HEK293T (cell line): ENCODE measurements around the gene PMF1.

Experiments
- ELF4 ChIP-seq: fragments of 450-650 bp; IDR thresholded peaks from 2 replicates; pipeline ENCODE4 v1.6.1; 2017; ENCODE audit warnings: antibody characterized with exemption
- FOXA1 ChIP-seq: fragments of 450-650 bp; IDR thresholded peaks from 2 replicates; pipeline ENCODE4 v1.6.1; 2016; ENCODE audit warnings: mild to moderate bottlenecking
- SUZ12 ChIP-seq: fragments of 450-650 bp; IDR thresholded peaks from 2 replicates; pipeline ENCODE4 v1.6.1; 2016; ENCODE audit warnings: mild to moderate bottlenecking
- TARDBP ChIP-seq: fragments of 450-650 bp; IDR thresholded peaks from 2 replicates; pipeline ENCODE4 v1.6.1; 2016

DNA sequence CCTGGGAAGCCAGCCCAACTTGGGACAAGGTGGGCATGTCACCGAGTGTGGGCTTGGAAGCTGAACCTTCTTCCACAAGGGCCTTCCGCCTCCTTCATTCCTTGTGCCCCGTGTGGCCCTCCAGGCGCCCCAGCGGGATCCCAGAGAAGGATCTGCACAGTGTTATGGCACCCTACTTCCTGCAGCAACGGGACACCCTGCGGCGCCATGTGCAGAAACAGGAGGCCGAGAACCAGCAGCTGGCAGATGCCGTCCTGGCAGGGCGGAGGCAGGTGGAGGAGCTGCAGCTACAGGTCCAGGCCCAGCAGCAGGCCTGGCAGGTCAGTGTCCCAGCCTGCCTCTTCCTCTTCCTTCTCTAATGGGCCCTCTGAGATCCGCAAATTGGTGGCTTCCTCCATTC, 23.4 kb downstream of the PMF1 start:
- TF ChIP-seq TARDBP (no peak), FOXA1 (no peak), ELF4 (no peak), SUZ12 (no peak)
